GM12892 (cell line): Measurements from ENCODE around the gene SNAP25.

Experiments
- DNase-seq: peaks from one replicate; pipeline ENCODE4 v3.0.0; 2011; ENCODE audit not compliant: insufficient read length
- FAIRE-seq: peaks from 2 replicates; lab custom pipeline; 2011; peaks lifted over from hg19 to GRCh38; lab: Jason Lieb, UNC
- POLR2A ChIP-seq: IDR thresholded peaks from 2 replicates; pipeline ENCODE4 v1.6.1; 2011; ENCODE audit warnings: low read depth, low read length, control low read depth
- POLR2AphosphoS5 ChIP-seq: IDR thresholded peaks from 2 replicates; pipeline ENCODE4 v1.6.1; 2011; ENCODE audit warnings: low read depth, low read length, control low read depth
- TAF1 ChIP-seq: IDR thresholded peaks from 2 replicates; pipeline ENCODE4 v1.6.1; 2011; ENCODE audit warnings: low read depth, mild to moderate bottlenecking, control low read depth, low read length, borderline replicate concordance

SNAP25 gene

DNA sequence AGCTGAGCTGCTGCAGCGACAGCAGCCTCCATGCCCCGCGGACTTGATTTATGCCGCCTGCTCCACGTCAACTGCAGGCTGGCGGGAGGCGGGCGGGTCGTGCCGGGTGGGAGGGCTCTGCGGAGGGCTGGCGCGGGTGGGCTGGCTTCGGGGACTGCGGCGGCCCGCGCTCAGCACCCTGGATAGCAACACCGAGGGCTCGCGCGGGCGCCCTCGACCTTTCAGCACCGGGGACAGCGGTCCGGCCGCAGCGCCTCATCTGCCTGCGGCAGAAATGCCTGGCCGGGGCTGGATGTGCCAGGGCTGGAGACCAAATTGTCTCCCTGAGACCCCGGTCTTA lies 792 bp downstream of the SNAP25 start:
- DNase-seq (peak; percentile 40), FAIRE-seq (peak; percentile 36)
- TF ChIP-seq POLR2AphosphoS5 (no peak), TAF1 (no peak)

DNA sequence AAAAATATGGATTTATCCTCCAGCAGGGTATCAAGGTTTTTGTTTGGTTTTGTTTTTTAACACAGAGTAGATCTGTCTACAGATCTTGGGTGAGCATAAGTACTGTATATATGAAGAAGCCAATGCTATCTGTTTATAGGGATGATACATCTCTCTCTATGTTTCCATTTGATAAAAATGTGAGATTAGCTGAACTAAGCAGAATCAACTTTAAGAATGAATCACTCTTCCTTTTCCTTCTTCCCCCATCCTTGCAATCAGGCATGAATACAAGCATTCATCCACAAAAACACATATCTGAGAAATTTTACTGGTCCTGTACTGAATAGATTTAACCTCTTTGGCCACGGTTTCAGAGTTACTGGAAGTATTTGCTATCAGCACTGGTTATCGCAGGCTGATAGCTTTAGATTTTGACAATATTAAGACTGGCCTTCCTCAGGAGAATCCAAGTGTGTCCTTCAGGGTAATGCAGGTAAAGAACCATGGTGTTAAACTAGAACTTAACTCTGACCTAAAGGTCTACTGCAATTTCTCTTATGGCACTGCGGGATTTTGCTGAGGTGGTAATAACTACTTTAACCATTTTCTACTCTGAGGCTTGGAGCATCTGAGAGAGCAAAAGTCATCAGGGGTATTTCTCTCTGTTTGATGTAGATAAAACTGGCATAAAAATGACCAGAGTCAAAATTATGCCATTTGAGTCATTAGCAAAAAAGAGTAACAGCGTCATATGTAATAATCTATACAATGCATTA lies 1.5 kb downstream of the SNAP25 start:
- FAIRE-seq (no peak), DNase-seq (no peak)
- no peak for TF ChIP-seq POLR2AphosphoS5
- TF ChIP-seq TAF1, result no peak
- TF ChIP-seq POLR2A, result no peak

DNA sequence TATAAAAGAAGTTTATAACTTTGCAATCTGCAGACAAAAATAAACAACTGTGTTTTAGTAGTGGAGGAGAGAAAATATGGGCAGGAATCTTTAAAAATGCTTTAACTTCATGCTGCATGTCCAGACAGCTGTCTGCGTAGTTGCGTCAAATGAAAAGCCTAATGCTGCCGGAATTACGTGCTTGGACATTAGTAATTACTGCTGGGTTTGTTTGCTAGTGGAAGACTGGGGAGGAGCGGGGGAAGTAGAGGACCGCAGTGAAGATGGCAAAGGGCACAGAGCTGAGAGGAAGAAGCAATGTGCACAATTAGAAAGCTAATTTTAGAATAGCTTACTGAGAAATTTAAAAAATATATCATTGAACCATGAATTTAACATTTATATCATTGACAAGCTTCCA lies 2.4 kb downstream of the SNAP25 start:
- DNase-seq, result no peak
- FAIRE-seq, result no peak
- no peak for TF ChIP-seq POLR2AphosphoS5

DNA sequence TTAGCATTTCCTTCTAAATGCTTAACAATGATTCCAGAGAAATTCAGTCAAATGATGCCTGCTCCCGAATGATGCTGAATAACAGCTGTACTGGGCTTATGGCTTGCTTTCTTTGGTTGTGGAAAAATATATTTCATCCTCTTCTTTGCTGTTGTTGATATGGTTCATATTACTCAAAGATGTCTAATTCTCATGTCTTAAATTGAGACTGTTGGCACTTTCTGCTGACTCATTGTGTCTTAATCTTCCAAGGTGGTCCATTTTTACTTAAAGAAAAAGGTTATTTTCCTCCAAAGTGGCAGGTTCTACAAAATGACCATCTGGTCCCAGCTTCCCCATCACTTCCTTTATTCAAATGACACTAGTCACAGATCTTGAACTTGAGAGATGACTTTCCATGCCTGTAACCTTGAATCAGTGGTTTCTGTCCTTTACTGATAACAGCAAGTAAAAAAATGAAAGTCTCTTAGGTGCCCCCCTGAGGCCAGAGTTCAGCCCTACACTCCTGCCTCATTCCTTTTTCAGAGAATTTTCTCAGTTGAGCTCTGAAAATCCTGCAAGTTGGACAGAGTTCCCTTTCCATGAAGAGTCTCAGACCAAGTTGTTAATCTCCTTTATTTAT lies 6.9 kb downstream of the SNAP25 start:
- no peak for DNase-seq

DNA sequence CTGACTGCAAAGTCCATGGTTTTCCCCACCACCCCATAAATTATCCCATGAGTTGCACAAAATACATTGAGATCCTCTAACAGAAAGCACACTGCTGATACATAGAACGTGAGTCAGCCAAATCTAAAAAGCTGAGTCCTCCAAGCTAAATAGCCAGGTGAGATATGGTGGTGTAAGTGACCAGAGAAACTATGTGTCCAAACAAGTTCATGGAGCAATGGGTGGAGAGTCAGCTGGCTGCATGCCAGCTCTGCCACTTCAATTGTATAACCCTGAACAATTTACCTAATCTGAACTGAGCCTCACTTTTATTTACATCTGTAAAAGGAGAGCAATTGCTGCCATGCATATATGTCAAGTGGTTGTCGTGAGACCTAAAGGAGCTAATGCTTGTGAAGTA lies 9.7 kb downstream of the SNAP25 start:
- DNase-seq (no peak), FAIRE-seq (no peak)
- TF ChIP-seq TAF1, result no peak
- TF ChIP-seq POLR2A, result no peak
- TF ChIP-seq POLR2AphosphoS5, result no peak

More for the DNA sequence above, 6.9 kb downstream of the SNAP25 start:
- no peak for FAIRE-seq
- TF ChIP-seq POLR2A, result no peak
- no peak for TF ChIP-seq POLR2AphosphoS5
- no peak for TF ChIP-seq TAF1

DNA sequence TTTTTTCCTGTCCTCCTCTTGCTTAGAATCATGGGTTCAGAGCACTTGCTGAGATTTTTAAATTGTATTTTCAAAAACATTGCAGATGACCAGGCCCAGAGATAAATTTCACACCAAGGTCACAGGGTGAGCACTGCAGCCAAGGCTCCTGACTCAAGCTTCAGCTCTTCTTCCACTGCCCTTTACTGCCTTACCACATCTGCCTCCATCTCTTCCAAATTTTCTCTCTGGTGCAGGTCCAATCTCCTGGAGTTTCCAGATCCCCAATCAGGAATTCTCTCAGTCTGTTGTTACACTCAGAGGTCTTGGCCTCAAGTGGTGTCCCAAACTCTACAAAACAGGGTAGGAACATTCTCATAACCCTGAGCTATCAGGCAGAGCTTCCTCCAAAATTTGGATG lies 12.7 kb downstream of the SNAP25 start:
- TF ChIP-seq POLR2AphosphoS5 (no peak), TAF1 (no peak)
- FAIRE-seq (no peak), DNase-seq (no peak)

DNA sequence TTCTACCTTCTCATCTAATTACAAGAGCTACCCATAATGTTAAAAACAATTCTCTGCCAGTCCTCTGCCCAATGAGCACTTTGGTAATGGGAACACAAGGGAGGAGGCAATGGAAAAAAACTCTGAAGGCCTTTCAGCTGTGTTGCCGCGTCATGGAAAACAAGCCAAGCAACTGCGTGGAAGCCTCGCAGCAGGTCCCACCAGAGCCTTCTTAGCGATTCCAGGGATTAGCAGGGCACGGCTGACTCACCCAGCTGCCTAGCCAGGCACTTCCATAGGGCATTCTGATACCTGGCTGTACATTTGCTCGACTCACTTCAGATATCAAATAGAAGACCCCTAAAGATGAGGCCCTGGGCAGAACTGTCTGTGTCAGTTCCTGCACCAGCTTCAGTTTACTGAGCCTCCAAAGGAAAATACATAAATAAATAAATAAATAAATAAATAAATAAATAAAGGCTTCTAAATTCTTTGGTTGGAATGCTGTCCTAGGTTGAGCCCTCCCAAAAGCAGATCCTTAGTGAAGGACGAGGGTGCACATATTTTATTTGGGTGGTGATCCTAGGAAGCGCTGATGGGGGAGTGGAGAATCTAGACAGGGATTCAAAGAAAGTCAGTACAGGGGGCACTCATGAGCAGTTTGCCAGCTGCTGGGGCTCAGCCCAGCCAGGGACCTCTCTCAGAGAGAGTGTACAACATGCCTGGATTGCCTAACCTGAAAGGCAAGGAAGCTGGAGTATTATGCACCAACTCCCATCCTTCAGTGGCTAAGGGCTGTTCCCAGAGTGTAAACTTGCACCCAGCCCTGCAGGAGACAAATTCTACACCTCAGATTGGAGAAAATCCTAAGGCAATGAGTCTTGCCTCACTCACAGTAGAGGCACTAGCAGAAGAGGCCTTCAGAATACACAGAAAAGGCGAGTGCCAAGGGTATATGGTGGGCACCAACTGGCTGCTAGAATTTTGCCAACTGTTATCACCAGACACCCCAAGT lies 18.2 kb downstream of the SNAP25 start:
- no peak for FAIRE-seq
- no peak for DNase-seq
- TF ChIP-seq POLR2A, result no peak
- no peak for TF ChIP-seq POLR2AphosphoS5
- no peak for TF ChIP-seq TAF1

DNA sequence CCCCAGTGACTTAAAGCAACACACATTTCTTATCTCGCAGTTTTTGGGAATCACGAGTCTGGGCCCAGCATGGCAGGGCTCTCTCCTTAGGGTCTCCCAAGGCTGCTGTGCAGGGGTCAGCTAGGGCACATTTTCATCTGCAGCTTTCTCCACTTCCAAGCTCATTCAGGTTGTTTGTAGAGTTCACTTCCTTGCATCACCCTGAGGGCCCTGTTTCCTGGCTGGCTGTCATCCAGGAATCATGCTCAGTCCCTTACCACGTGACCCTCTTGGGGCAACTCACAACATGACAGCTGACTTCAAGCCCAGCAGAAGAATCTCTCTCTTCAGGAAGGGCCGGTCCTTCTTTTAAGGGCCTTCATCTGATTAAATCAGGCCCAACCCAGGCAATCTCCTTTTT lies 21.3 kb downstream of the SNAP25 start:
- TF ChIP-seq POLR2A (no peak), TAF1 (no peak), POLR2AphosphoS5 (no peak)
- FAIRE-seq (no peak), DNase-seq (no peak)

DNA sequence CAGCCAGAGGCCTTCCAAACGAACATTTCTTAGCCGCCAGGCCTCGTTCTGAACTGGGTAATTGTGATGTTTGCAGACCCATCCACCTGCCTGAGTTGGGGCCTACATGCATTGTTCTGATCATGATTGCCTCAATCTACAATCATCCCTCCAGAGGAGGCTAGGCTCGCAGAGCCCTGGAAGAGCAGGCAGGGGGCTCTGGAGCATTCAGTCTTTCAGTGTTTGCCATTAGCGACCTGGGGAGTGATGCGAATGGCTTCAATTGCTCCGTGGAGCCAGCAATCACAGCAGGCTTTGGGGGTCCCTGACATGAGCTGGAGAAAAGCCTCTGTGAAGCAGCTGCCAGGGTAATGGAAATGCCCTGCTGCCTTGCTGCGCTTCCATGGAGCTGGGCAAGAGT lies 22.0 kb downstream of the SNAP25 start:
- DNase-seq (no peak), FAIRE-seq (no peak)
- no peak for TF ChIP-seq TAF1
- no peak for TF ChIP-seq POLR2AphosphoS5
- TF ChIP-seq POLR2A, result no peak

DNA sequence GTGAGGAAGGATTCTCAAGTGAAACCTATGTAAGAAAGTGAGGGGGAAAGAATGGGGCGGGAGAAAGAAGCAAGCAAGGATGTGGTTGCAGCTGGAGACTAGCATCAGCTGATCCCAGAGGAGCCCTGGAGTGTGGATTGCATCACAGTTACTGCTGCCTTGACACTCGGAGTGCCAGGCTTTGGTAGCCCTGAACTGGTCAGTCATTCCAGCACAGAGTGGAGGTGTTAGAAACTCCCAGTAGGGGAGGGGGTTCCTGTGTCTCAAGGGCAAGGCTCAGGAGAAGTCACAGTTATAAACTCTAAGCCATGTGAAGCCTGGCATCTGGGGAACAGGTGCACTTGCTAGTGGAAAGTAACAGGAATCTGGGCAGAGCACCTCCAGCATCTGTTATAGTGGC lies 23.5 kb downstream of the SNAP25 start:
- no peak for FAIRE-seq
- TF ChIP-seq TAF1, result no peak

DNA sequence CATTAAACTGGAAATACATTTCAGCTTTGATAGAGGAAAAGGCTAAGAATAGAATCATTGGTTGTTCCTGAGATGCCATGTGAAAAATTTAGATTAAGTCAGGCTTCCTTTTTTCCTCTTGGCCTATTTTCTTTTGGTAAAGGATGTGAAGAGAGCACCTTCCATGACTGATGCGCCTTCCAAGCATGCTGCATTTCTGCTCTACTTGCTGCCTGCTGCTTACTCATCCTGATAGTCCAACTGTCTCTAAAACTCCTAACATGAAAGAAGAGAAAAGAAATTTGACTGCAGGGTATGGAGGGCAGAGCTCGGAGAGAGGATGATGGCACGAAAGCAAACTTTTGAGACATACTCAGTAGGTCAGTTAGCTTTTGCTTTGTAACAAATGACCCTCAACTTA lies 28.8 kb downstream of the SNAP25 start:
- FAIRE-seq (no peak), DNase-seq (no peak)
- no peak for TF ChIP-seq TAF1
- no peak for TF ChIP-seq POLR2AphosphoS5
- TF ChIP-seq POLR2A, result no peak

More for the DNA sequence above, 23.5 kb downstream of the SNAP25 start:
- no peak for DNase-seq
